Tibial nerve (tissue), 4 donors: ENCODE measurements around the gene LIPC.

Experiments used
- EP300 ChIP-seq, 2 donors: sonication (generic); formaldehyde crosslinking; IDR thresholded peaks; one replicate each; pipeline ENCODE4 v1.6.1; 2017; ENCODE audit warnings: antibody characterized with exemption in 2 of 2, mild to moderate bottlenecking in 1 of 2
- POLR2A ChIP-seq, 2 donors: fragments of 450-650 bp; IDR thresholded peaks; one replicate each; pipeline ENCODE4 v1.6.1; 2017; ENCODE audit warnings: antibody characterized with exemption in 2 of 2, mild to moderate bottlenecking in 2 of 2, moderate library complexity in 2 of 2
- TF ChIP-seq, protein P1 (sequence below), 5 experiments: fragments of 200-600 bp in 3 of 5; fragments of 450-650 bp in 2 of 5; sonication (generic) in 3 of 5; IDR thresholded peaks; one replicate each; pipeline ENCODE4 v1.5.1; 2016 to 2019; ENCODE audit warnings: antibody characterized with exemption in 5 of 5, mild to moderate bottlenecking in 3 of 5, moderate library complexity in 2 of 5

DNA sequence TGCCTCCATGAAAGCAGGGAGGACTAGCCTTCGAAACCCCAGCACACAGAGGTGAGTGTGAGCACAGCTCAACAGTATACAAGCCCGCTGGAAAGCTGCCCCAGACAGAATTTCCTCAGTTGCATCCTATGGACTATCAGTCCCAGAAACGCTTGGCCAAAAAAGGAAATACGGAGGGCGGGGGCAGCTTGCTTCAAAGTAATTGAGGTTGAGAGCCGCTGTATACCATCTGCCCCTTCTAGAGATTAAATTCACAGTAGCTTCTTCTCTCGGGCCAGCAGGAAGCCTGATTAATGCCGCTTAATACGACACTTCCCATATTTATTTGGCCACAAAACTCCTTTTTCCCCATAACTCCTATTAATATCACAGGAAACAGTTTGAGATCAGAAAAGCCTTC lies 88.7 kb downstream of the LIPC start:
- TF ChIP-seq POLR2A (IDR thresholded peaks at IDR 0.05) (no peak), EP300 (IDR thresholded peaks at IDR 0.05) (no peak)
- TF ChIP-seq, protein P1, sequence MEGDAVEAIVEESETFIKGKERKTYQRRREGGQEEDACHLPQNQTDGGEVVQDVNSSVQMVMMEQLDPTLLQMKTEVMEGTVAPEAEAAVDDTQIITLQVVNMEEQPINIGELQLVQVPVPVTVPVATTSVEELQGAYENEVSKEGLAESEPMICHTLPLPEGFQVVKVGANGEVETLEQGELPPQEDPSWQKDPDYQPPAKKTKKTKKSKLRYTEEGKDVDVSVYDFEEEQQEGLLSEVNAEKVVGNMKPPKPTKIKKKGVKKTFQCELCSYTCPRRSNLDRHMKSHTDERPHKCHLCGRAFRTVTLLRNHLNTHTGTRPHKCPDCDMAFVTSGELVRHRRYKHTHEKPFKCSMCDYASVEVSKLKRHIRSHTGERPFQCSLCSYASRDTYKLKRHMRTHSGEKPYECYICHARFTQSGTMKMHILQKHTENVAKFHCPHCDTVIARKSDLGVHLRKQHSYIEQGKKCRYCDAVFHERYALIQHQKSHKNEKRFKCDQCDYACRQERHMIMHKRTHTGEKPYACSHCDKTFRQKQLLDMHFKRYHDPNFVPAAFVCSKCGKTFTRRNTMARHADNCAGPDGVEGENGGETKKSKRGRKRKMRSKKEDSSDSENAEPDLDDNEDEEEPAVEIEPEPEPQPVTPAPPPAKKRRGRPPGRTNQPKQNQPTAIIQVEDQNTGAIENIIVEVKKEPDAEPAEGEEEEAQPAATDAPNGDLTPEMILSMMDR (IDR thresholded peaks at IDR 0.05), result no peak
